Muscle of back (tissue), 13 donors: Measurements from ENCODE around the gene EIF2AK2. TPM values are rescaled to one million over a fixed set of nuclear protein-coding genes. Genes with fewer than 3 reads are reported as not detected.
"Not testable (repeated sequence)": the region's sequence is repeated elsewhere in the genome, so short reads cannot be mapped to it uniquely, and the experiment has no call there.

ENCODE experiments used
- DNase-seq, 3 donors: peaks; one replicate each; pipeline versions ENCODE4 v3.0.0 to v3.0.0-alpha.2; 2013
- long read RNA-seq, 9 donors: transcript quantifications; one replicate each; lab custom pipeline, GENCODE V29; 2026
- polyA plus RNA-seq, 10 donors: library from polyadenylated mRNA; unstranded; fragments of 120-200 nt; gene quantifications; one replicate each; pipeline ENCODE4 v1.2.1, GENCODE V29; 2013; ENCODE audit not compliant: insufficient read length in 10 of 10

Gene EIF2AK2
- 10 to 100 TPM; 15.4 to 26.5 (median 23.4) TPM for polyA plus RNA-seq
- long read RNA-seq, donor 1, full-length matches to known transcripts: 5 of 5 reads
- long read RNA-seq, donor 1, partial matches to known transcripts: 0 of 5 reads
- long read RNA-seq, donor 1, other reads (novel, unspliced or antisense): 0 of 5 reads
- long read RNA-seq, donor 2, full-length matches to known transcripts: 1 of 1 reads
- long read RNA-seq, donor 2, partial matches to known transcripts: 0 of 1 reads
- long read RNA-seq, donor 2, other reads (novel, unspliced or antisense): 0 of 1 reads
- long read RNA-seq, donor 3: 0 reads
- long read RNA-seq, donor 4, partial matches to known transcripts: 0 of 1 reads
- long read RNA-seq, donor 4, other reads (novel, unspliced or antisense): 0 of 1 reads
- long read RNA-seq, donor 5, partial matches to known transcripts: 0 of 4 reads
- long read RNA-seq, donor 5, other reads (novel, unspliced or antisense): 0 of 4 reads
- long read RNA-seq, donor 6, partial matches to known transcripts: 0 of 1 reads
- long read RNA-seq, donor 6, other reads (novel, unspliced or antisense): 0 of 1 reads
- long read RNA-seq, donor 7, full-length matches to known transcripts: 2 of 2 reads
- long read RNA-seq, donor 7, partial matches to known transcripts: 0 of 2 reads
- long read RNA-seq, donor 7, other reads (novel, unspliced or antisense): 0 of 2 reads
- long read RNA-seq, donor 8, full-length matches to known transcripts: 2 of 13 reads
- long read RNA-seq, donor 8, partial matches to known transcripts: 11 of 13 reads
- long read RNA-seq, donor 8, other reads (novel, unspliced or antisense): 0 of 13 reads
- long read RNA-seq, donor 9, full-length matches to known transcripts: 3 of 3 reads
- long read RNA-seq, donor 9, partial matches to known transcripts: 0 of 3 reads
- long read RNA-seq, donor 9, other reads (novel, unspliced or antisense): 0 of 3 reads

DNA sequence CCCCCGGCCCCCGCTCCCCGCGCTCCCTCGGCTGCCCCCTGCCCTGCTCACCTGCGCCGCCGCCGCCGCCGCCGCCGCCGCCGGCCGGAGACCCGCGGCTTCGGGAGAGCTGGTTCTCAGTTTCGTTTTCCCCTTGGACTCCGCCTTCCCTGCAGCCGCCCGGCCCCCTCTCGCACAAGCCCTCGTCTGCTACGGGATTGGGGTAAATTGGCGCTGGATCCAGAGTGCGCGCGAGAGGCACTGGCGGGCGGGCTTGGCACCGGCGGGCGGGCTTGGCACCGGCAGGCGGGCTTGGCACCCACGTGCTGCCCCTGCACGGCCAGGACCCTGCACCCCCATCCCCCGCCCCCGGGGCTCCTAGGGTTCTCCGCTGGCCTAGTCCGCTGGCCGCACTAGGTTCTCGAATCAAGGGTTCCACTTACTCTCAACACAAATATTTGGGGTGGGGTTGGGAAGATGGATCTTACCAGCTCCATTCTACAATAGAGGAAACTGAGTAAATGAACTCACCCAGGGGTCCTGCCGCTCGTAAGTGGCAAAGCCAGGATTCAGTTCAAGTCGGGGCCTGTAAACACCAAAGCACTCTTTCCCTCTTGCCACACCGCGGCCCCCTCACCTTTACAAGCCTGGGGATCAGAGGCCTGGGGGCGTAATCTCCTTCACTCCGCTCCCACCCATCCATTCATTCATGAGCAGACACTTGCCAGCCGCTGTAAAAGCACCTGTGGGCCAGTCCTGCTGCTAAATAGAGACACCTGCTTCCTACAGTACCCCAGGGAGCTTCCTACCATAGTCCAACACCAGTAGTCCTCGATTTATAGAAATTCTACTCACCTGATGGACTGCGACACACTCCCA, at the start of gene EIF2AK2:
EIF2AK2 (minus strand) TSS at position 124 of the 858 bp plus-strand sequence. CDS start 9,174 bp downstream, outside the sequence.
- DNase-seq: peak; percentile 81 to 94 (median 88)

DNA sequence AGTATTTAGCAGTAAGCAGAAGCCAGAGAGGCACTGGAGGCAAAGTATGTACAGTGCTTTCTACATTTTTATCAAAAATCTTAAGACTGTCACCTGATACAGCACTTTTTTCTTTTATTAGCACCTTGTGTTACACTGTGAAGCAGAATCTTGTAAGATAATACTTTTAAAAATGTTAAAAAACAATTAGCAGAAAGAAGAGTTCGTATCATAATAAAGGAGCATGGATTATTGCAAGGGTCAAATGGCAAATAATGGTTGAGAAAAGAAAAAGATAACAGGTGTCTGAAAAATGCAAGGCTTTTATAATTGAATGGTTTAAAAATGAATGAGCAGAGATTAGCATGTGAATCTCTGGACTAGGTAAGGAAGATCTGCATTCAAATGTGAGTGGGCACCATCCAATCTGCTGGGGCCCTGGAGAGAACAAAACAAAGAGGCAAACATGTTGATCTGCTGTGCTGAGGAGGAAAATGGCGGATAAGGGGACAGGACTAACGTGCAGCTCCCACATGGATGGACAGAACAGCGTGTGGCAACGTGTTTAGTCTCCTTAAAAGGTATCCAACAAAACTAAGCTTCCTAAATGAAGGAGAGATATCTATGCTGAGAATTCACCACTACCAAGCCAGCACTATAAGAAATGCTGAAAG, 49.0 kb upstream of the EIF2AK2 start:
- DNase-seq: no peak

DNA sequence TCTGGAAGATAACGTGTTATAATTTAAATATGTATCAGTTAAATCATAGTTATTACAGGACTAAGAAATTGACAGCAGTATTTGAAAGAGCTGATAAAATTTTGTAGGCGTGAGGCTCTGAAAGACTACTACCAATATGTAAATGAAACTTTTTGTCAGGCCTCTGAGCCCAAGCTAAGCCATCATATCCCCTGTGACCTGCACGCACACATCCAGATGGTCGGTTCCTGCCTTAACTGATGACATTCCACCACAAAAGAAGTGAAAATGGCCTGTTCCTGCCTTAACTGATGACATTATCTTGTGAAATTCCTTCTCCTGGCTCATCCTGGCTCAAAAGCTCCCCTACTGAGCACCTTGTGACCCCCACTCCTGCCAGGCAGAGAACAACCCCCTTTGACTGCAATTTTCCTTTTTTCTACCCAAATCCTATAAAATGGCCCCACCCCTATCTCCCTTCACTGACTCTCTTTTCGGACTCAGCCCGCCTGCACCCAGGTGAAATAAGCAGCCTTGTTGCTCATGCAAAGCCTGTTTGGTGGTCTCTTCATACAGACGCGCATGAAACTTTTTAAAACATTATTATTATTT, 48.4 kb upstream of the EIF2AK2 start:
- DNase-seq: not testable (repeated sequence)

DNA sequence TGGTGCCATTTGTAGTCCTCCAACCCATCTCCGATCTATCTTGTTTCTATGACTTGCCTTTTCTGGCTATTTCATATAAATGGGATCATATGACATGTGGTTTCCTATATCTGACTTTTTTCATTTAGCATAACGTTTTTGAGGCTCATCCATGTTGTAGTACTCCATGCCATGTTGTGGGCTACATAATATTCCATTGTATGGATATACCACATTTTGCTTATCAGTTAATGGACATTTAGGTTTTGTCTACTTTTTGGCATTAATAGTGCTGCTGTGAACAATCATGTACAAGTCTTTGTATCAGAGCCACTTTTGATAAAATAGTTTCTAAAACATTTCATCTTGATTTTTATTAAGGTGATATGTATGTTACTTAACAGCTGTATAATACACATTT, 46.9 kb upstream of the EIF2AK2 start:
- no peak for DNase-seq

DNA sequence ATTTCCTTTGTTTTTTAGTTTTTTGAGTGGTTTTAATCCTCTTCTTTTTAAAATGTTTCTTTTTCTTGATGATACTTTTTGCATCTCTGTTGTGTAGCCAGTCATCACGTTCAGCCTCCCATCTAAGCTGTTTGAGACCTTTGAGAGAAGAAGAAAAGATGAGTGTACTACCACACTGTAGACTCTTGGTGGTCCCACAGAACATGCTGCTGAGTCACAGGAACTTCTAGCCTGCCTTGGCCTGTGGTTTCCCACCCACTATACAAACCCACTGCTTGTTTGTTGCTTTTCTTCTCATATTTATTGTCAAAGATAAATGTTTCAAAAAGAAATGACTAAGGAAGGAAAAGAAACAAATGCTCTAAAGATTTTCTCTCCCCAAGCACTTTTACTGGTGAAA, 45.0 kb upstream of the EIF2AK2 start:
- DNase-seq: no peak

DNA sequence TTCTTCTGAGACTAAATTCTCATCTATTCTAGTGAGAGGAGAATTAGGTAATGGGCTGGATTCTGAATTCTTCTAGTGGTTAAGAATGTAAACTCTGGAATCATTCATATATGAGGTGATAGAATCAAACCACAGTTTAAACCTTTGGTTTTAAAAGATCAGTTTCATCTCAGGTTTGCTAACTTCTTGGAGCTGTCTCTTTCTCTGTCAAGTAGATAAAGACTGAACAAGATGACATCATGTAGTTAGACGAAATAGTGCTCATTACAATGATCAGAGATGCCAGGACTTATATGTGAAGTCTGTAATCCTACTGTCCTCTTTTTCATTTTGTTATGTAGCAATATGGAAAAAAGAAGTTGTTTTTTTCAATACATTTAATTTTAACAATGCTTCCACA, 44.4 kb upstream of the EIF2AK2 start:
- no peak for DNase-seq

DNA sequence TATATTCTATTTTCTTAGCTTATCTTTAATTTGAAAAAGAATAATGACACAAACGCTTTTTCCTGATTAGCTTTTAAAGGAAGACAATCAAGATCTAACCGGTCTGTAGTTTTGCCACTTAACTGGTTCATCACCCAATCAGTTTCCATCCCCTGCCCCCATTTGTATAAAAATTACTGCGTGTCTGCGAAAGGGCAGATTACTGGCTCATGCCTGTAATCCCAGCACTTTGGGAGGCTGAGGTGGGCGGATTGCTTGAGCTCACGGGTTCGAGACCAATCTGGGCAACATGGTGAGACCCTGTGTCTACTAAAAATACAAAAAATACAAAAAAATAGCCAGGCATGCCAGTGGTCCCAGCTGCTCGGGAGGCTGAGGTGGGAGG, 41.9 kb upstream of the EIF2AK2 start:
- no peak for DNase-seq

DNA sequence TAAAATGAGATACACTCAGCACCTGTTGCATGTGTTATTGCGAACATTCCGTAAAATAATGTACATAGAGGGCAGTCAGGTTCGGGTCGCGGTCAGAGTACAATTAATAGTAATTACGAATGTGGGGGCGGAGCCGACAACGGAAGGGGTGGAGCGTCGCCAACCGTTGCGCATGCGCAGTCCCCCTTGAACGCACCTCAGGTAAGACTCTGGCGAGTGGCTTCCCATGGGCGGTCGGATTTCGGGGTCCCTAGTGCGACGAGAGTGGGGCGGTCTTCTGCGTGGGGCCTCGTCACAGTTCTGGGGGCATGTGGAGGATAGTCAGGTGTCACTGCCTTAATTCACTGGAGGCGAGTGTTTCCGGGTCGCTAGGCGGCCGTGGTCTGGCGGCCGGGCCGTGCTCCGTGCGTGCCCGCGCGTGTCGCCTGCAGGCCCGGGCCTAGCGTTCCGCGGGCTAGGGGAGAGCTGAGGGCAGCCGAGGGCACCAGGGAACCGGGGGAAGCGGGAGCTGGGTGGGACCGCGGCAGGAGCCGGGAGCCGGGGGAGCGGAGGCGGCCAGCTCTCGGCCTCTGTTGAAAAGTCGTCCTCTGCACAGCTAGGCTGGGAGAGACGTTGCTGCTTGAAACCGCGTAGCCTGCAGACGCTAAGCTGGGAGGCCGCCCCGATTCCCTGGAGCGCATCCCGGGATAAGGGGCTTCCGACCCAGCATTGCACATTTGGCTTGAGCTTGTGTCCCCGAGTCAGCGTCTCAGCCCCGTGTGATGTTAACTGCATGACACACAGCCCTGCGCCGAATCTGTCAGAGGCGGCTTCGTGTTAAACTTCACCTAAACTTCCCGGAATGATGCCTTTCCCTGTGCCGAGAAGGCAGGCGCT, 39.8 kb upstream of the EIF2AK2 start, which contains the start of gene CEBPZOS:
CEBPZOS (plus strand) TSS at position 177 of the 876 bp plus-strand sequence. CDS start 3,209 bp downstream, outside the sequence.
- DNase-seq: peak; percentile 74 to 95 (median 91)

DNA sequence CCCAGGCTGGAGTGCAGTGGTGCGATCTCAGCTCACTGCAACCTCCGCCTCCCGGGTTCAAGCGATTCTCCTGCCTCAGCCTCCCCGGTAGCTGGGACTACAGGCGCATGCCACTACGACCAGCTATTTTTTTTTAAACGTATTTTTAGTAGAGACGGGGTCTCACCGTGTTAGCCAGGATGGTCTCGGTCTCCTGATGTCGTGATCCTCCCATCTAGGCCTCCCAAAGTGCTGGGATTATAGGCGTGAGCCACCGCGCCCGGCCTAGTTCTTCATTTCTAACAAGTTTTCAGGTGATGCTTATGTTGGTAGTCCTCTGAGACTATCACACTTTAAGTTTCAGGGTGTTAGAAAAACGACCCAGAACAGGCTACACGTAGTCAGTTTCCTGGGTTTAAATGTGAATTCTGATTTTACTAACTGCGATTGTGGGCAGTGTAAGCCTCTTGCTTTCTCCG, 39.1 kb upstream of the EIF2AK2 start:
- not testable (repeated sequence) for DNase-seq

DNA sequence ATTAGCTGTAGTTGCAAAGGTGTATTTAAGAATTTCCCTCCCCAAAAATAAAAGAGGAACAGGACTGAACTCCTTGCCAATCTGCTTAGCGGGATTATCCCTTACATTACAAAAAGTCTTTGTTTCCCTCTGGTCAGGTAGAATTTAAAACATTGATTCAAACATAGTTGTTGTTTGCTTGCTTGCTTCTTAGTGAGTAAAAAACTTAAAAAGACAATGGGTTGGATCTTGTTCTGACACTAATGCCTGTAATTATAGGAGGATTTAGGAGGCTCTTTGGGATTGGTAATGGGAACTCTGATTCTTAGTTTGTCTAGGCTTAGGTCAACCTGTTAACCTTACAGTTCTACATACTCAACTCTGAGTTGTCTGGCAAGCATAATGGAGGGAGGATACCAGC, 35.8 kb upstream of the EIF2AK2 start:
- no peak for DNase-seq

DNA sequence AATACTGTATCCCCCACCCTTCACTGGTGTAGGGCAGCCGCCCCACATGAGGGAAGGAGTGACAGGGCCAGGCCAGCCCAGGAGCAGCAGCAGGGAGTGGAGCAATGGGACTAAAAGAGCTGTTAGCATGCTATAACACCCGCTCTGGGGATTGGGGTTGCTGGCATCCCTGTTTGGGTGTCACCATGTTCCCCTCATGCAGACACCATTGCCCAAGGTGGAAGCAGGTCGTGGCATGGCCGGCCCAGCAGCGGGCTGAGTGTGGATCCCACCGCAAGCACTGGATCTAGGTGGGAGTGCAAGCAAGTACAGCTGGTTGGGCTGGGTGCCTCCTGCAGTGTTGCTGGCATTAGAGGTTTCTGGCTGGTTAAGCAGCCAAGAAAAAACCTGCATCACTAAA, 35.0 kb upstream of the EIF2AK2 start:
- no peak for DNase-seq

DNA sequence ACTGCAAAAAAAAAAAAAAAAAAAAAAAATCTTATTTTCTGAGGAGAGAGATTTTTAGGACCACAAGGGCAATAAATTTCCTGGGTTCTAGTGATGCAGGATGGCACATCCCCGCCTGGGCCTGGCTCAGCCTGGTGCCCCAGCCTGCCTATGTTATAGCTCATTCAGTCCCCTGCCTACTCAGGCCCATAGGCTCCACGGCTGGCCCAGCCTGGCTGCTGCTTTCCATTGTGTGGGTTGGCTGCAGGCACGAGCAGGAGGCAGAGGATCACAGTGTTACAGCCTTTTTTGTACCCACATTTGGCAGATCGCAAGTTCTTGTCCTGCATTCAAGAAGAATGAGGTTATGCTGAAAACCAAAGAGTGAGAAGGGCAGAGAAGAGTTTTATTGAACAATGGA, 34.5 kb upstream of the EIF2AK2 start:
- no peak for DNase-seq

DNA sequence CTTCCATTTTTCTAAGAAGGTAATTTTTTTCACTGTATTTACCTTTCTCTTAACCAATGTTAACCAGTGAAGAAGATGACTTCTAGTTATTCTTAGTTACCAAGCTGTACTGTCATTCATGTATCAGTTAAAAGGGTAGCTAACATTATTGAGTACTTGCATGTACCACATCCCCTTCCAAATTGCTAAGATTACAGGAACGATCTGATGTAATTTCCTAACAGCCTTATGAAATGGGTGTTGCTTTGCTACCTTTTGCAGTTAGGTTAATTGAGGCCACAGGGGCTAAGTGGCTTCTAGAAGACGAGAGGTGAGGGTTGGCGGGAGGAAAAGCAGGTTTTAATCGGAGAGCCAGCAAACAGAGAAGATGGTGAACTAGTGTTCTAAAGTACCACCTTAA, 33.5 kb upstream of the EIF2AK2 start:
- DNase-seq: no peak

DNA sequence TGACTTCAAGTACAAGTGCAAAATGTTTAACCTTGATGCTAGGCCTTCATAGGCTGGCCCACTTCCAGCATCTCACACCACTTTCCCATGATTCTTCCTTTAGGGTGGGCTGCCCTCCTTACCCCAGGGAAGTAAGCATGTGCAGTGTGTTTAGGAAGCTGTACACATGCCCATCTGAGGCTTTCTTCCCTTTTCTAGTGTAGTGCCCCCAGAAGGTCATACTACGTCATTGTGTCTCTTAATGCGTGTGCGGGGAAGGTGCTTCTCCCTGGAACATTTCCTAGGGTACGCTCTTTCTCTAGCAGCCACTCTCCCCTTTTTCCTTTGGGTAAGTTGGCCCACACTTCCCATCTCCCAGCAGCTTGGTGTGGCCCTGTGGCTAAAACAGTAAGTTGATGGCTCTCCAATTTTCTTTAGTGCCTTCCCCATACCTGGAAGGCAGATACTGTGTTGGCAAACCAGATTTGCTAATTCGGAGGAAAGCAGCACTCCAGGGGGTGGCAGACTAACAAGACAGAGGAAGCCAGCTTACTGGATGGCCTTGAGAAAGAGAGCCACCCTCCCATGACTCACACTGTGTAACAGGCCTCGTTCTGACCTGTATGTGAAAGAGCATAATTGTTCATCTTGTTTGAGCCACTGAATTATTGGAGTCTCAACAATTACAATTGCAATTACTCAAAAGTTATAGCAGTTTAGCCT, 32.8 kb upstream of the EIF2AK2 start:
- DNase-seq: peak in 1 of 3 donors; percentile 36

DNA sequence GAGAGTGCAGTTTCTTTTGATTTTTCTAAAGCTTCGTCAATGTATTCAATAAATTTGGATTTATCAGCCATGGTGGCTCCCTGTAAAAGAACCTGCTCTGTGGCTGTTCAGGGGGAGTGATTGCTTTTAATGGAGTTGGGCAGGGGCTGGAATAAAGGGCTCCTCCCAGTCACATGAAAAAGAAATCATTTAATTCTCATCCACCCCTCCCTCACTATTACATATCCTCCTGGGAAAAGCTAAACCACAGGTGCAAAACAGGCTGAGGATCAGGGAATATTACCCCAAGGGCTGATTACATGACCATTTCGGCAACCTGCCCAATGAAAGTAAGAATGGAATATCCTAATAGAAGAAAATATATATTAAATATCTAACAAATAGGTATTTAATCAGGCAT, 31.8 kb upstream of the EIF2AK2 start, which contains the start of gene SULT6B1:
SULT6B1 (minus strand) TSS at position 101 of the 400 bp plus-strand sequence; CDS start at position 71, 30 bp downstream.
- DNase-seq: no peak

DNA sequence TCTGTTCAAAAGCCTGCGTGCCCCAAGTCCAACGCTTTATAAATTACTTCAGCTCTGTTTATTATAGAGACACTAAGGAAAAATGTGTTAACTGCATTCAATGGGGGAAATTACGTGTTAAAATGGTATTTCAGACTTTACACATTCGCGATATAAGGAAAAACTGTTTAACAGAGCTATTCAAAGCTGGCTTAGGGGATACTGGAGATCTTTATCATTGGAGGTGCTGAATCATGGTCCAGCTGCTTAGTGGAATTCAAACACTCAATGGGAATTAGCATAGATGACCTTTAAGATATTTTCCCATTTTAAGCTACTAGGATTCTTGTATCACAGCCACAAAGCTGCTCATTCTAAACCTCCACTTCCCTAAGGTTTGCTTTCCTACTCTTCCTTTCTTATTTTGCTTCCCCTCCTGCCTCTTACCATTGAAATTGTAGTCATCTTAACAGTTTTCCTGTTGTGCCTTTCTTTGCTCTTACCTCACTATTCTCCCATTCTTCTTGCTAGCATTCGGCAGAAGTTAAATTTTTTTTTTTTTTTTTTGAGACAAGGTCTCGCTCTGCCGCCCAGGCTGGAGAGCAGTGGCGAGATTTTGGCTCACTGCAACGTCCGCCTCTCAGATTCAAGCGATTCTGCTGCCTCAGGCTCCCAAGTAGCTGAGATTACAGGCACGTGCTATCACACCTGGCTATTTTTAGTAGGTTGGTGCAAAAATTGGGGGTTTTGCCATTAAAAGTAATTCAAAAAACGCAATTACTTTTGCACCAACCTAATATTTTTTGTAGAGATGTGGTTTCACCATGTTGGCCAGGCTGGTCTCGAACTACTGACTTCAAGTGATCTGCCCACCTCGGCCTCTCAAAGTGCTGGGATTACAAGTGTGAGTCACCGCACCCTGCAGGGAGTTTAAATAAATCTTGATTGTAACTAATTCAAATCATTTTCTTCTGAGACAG, 25.2 kb upstream of the EIF2AK2 start:
- DNase-seq: no peak

DNA sequence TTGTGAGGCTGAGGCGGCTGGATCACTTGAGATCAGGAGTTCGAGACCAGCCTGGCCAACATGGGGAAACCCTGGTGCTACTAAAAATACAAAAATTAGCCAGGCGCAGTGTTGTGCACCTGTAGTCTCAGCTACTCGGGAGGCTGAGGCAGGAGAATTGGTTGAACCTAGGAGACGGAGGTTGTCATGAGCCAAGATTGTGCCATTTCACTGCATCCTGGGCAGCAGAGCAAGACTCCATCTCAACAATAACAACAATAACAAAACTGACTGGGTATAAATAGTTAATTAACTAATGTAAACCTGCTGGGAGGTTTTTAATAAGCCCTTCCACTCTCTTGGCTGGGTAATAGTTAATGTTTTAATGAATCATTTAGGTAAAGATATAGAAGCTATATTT, 23.9 kb upstream of the EIF2AK2 start:
- DNase-seq: no peak
